OCI-M2 (cell line): Measurements from ENCODE around the gene UTP3.
"Not testable (repeated sequence)": the region's sequence is repeated elsewhere in the genome, so short reads cannot be mapped to it uniquely, and the experiment has no call there.

Experiments
- DNase-seq: peaks from one replicate; lab custom pipeline; 2025; ENCODE audit not compliant: unreplicated experiment; lab: John Stamatoyannopoulos, UW

UTP3 gene

DNA sequence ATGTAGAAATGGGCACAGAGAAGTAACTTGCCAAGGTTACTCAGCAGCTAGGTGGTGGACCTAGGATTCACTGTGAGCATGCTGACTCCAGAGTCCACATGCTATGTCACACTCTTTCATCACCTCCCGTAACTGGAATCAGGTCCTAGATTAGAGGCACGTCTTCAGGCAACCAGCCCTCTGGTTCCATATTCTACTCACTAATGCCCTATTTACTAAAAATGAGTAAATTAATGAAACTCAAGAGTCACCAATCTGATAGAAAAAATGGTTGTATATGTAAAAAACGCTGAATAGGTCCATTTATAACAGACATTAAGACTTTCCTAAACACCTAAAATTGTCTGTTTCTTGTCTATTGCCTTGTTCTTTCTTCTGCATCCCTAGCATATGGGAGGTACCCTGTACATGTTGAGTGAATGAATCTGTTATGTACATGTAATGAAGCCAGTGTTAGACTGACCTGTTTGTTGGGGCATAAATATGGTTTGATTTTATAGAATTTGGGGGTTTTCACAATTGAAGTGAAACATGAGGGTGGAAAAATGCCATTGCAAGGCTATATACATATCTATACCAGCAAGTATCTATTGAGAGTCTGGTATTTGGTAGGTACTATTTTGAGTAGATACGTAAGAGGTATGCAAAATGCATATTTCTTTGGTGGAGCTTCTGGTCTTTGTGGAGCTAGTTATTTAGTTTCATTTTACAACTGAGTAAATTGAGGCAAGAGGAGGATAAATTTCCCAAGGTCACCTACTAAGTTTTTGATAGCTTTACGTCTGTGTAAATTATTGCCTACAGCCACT lies 26.0 kb downstream of the UTP3 start:
- DNase-seq, result no peak

DNA sequence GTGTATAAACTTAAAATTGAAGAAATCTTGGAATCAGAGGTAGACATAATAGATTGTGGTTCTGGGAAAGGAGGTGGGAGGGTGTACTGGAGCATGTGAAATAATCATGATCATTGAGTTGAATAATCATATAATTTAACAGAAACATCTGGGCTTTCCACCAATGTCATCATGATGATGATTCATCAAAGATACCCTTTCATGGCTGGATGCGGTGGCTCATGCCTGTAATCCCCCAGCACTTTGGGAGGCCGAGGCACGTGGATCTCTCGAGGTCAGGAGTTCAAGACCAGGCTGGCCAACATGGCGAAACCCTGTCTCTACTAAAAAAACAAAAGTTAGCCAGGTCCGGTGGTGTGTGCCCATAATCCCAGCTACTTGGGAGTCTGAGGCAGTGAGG lies 26.8 kb downstream of the UTP3 start:
- DNase-seq, result no peak

DNA sequence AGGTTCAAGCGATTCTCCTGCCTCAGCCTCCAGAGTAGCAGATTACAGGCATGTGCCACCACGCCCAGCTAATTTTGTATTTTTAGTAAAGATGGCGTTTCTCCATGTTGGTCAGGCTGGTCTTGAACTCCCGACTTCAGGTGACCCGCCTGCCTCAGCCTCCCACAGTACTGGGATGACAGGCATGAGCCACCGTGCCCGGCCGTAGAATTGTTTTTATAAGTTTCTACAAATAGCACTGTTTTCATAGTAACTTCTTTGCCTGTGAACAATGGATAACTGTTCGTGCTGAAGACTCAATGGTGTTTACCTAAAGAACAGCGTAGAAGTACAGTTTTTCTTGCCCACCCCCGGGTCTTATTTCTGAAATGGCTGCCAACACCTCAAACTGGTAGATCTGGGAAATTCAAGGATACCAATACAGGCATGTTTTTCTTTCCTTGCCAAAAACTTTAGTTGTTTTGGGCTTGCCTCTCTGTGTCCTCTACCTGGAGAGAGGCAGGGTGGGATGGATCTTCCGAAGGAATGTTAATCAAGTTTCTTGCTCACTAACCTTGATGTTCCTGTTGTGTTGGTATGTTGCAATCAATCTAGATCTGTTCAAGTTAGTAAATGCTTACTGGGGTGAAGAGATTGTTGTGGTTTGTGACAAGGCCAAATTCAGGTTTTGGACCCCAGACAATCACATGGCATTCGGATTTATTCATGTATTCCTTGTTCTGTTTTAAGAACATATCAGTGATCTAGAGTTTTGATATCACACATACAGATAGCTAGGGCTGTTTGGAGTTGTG lies 30.7 kb downstream of the UTP3 start:
- DNase-seq, result no peak

DNA sequence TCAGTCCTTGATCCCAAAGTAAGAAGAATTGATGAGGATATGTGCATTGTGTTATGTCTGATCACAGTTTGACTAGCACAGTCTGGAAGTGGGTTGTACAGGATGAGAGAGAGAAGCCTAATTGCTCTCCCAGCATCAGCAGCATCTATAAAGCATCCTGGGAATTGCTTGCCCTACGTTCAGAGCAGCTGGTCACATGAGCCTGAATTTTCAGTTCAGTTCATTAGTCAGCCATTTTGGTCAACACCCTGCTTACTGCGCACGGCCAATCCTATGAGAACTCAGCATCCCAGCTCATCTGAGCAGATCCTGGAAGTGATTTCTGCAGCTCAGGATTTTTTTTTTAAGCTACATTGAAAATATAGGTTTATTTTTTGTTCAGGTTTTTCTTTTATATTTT lies 33.4 kb downstream of the UTP3 start, which contains the start of gene RUFY3:
Gene RUFY3 (plus strand): TSS at position 218 of the 400 bp plus-strand sequence. CDS start 610 bp downstream, outside the sequence.
- no peak for DNase-seq

DNA sequence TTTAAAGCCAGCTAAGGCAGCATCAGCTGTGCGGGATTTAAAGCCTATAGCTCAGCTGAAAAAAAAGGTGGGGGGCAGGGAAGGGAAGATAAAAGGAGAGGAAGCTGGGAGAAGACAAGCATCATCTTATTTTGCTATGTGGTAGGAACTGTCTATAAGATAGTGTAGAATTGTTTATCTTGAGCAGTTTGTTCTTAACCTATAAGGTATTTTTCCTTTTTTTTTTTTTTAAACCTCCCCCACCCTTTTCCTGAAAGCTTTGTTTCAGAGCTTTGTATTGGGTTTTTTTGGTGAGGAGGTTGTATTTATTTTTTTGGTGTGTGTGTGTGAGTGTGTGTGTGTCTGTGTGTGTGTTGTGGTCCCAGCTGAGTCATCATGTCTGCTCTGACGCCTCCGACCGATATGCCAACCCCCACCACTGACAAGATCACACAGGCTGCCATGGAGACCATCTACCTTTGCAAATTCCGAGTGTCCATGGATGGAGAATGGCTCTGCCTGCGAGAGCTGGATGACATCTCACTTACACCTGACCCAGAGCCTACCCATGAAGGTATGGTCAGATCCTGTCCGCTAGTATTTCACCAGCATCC lies 34.0 kb downstream of the UTP3 start:
- DNase-seq, result no peak

DNA sequence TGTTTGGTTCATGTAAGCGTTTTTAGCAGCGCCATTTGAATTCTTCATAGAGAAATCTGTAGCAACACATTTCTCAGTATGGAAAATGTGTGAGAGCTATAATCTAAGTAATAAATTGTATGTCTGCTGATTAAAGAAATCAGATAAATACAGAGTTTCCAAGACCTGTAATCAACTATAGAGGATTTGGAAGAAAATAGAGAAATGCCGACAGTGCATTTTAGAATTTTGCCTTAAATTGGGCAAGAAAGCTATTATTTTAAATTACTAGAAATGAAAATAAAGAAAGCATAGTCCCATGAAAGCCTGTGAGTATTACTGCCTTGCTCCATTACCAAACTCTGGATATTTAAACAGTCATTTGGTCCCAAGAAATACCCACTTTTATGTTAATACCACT lies 36.1 kb downstream of the UTP3 start:
- DNase-seq, result no peak

DNA sequence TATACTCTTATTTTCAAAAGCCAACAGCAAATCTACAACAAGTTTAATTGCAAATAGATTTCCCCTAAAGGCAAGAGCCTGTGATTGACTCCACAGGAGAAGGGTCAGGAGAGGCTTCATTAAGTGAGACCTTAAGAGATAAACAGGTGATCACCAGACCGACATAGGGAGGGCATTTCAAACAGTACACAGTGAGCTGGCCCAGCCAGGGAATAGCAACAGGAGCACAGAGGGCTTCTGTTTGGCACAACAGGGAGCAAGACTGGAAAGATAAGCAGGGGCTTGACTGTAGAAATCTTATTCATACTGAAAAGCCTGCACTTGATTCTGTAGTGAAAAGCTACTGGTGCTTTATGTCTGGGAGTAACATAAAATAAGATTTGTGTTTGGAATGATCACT lies 37.3 kb downstream of the UTP3 start:
- no peak for DNase-seq

DNA sequence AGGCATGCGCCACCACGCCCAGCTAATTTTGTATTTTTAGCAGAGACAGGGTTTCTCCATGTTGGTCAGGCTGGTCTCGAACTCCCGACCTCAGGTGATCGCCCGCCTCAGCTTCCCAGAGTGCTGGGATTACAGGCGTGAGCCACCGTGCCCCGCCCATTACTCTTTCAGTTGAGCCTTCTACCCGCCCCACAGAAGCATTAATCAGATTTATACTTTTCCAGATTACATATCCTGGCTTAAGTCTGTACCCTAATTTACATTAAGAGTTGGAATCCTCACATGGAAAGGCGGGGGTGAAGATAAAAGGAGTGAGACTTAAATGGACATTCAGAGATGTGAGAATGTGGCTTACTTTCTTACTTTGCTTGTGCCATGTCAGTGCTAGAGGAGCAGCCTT lies 38.2 kb downstream of the UTP3 start:
- DNase-seq, result not testable (repeated sequence)

DNA sequence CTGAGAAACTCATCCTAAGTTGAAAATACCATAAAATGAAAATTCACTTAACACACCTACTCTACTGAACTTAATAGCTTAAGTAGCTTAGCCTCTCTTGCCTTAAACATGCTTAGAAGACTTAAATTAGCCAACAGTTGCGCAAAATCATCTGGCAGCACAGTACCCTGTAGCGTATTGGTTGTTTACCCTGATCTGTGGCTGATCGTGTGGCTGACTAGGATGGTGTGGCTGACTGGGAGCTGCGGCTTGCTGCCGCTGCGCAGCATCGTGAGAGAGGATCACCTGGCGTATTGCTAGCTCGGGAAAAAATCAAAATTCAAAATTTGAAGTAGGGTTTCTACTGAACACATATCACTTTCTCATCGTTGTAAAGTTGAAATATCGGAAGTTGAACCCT lies 39.8 kb downstream of the UTP3 start:
- DNase-seq, result no peak

DNA sequence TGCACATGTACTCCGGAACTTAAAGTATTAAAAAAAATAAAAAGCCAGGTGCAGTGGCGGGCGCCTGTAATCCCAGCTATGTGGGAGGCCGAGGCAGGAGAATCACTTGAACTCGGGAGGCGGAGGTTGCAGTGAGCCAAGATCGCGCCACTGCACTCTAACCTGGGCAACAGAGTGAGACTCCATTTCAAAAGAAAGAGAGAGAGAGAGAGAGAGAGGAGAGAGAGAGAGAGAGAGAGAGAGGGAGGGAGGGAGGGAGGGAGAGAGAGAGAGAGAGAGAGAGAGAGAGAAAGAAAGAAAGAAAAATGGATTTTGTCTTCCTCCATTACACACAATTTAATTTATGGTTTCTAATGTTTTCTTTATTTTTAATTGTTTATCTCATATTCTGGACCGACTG lies 44.5 kb downstream of the UTP3 start:
- DNase-seq, result not testable (repeated sequence)

DNA sequence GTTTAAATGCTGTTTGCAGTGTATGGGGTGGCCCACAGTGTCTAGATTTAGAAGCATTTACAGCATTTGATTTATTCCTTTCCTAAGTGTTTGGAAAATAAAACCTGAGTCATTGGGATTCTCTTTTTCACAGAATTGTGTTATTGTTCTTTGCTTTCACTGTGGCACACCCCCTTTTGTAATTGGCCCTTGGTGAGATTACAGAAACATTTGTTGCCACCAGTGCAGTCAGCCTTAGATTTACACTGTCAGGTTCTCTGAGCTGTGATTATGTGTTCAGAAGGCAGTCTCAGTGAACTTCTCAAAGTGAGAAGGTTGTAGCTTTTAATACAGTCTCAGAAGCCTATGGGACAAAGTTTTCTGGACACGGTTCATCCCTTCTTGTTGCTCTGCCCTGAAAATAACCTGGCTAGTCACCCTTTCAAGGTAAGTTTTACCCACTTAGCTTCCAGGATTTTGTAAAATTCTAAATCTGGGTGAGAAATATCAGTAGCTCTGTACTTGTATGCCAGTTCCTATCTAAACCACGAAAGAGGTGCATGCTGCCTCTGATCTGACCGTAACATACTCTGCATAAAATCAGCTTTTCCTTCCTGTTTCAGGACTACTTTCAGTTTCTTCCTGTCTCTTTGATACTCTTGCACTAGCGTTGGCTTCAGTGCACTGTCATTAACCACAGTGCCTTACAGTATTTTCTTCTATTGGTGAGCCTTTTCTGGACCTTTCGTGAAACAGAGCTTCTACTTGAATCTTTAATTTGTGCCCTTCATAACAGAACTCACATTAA lies 46.0 kb downstream of the UTP3 start:
- no peak for DNase-seq

DNA sequence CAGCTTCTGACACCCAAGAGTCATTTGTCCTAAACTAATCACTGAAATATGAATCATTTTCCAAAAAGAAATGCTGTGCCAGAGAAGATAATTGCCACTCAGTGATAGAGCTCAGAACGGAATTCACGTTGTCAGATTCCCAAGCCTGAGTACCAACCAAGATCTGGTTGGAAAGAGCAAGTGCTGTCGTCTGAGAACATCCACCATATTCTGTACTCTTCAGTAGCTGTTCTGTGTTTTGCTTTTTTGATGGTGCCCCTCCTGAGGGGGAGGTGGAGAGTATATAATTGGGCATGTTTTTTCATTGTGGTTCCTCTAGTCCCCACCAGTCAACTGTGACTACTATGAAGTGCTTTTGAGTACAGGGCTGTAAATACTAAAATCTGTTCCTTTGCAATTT lies 46.6 kb downstream of the UTP3 start:
- DNase-seq, result no peak

DNA sequence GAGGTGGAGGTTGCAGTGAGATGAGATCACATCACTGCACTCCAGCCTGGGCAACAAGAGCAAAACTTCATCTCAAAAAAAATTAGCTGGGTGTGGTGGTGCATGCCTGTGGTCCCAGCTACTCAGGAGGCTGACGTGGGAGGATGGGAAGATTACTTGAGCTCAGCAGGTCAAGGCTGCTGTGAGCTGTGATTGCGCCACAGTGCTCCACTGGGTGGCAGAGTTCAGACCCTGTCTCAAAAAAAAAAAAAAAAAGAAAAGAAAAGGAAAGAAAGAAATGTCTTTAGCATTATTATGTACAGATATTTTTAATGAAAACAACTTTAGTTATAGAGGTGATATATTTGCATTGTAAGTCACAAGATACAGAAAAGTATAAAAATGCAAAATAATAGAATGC lies 47.6 kb downstream of the UTP3 start:
- not testable (repeated sequence) for DNase-seq

DNA sequence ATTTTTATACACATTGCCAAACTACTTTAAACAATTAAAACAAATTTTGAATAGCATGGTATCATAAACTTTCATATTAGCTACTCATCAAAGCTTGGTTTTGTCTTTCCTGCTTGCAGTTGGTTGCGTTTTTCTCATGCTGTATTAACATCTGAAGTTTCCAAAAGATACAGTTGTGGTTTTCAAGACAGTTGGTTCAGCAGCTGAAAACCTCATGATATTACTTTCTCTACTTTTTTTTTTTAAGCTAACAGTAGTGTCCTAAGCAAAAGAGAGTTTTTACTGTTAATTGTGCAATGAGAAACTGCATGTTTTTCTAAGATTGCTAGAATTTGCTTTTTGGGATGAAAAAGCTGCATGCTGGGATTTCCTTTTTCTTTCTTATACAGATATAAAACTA lies 48.7 kb downstream of the UTP3 start:
- no peak for DNase-seq

DNA sequence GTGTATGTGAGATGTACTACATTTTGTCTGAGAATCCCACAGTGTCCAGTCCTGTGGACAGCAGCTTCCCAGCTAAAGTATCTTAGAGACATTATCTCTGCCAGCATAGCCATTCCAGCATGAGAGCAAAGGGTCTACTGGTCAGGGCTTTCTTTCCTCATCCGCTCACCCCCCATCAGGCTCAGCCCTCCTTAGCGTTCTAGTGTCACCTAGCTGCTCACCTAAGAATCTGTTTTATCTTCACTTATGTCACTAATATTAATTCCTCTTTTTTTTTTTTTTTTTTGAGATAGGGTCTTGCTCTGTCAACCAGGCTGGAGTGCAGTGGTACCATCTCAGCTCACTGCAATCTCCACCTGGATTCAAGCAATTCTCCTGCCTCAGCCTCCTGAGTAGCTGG lies 49.1 kb downstream of the UTP3 start:
- DNase-seq, result no peak

DNA sequence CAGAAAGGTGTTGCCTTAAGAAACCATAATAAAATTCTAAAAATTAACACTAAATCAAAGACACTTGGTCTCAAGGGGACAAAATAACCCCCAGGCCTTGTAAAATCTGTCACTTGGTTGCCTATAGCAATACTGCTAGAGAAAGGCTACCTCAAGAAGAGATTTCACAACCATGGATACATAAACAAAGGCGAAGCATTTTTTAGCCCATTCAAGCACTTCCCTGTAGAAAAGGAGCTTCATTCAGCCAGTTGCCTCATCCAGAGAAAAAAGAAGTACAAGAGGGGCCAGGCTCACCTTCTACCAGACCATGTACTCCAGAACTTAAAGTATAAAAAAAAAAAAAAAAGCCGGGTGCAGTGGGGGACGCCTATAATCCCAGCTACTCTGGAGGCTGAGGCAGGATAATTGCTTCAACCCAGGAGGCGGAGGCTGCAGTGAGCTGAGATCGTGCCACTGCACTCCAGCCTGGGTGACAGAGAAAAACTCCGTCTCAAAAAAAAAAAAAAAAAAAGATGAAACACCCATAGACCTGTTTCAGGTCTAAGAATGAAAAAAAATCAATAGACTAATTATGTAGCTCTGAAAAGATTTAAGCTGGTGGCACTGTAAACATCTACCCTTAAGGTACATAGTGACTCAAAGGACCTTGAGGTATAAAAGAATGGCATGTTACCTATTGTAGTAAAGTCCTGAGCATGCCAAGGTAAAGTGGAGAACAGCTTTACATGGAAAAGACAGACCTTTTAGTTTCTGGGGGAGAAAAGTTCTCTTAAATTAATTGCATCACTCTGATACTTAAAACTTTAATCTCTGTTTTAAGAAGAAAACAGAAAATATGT lies 51.4 kb downstream of the UTP3 start:
- no peak for DNase-seq
